OCI-LY3 (cell line): ENCODE results near the gene CPHXL2.

Experiments
- H2AFZ ChIP-seq: fragments of 200-600, 300-600 bp; shearing (Covaris generic); 2 replicates; pipeline ENCODE4 v1.6.0; 2014; ENCODE audit warnings: antibody characterized with exemption, low read depth, low read length
- H3K27ac ChIP-seq: fragments of 200-600, 300-600 bp; sonication (generic); 2 replicates; pipeline ENCODE4 v1.5.1; 2014; ENCODE audit warnings: mild to moderate bottlenecking, low read length, moderate library complexity, mixed read lengths
- H3K27me3 ChIP-seq: fragments of 200-600, 300-600 bp; sonication (generic); 2 replicates; pipeline ENCODE4 v1.6.1; 2014; ENCODE audit warnings: low read depth, low read length, mixed read lengths
- H3K36me3 ChIP-seq: fragments of 200-600, 300-600 bp; sonication (generic); replicated peaks from 2 replicates; pipeline ENCODE3; 2014; ENCODE audit warnings: low read depth, low read length, mixed read lengths
- H3K4me1 ChIP-seq: fragments of 300-600, 200-600 bp; sonication (generic); 2 replicates; pipeline ENCODE4 v1.6.1; 2014; ENCODE audit warnings: low read length, mixed read lengths
- H3K4me2 ChIP-seq: fragments of 200-600, 300-600 bp; sonication (generic); 2 replicates; pipeline ENCODE4 v1.6.1; 2014; ENCODE audit warnings: low read length, mixed read lengths
- H3K4me3 ChIP-seq: fragments of 300-600, 200-600 bp; sonication (generic); 2 replicates; pipeline ENCODE4 v1.5.1; 2014; ENCODE audit warnings: antibody characterized with exemption, mild to moderate bottlenecking, low read length, moderate library complexity
- H3K79me2 ChIP-seq: fragments of 300-600, 200-600 bp; shearing (Covaris generic); 2 replicates; pipeline ENCODE4 v1.6.1; 2014; ENCODE audit warnings: mild to moderate bottlenecking, low read length, mixed read lengths
- H3K9ac ChIP-seq: fragments of 300-600, 200-600 bp; shearing (Covaris generic); 2 replicates; pipeline ENCODE4 v1.6.0; 2014; ENCODE audit warnings: mild to moderate bottlenecking, low read length, moderate library complexity
- H3K9me3 ChIP-seq: fragments of 200-600, 300-600 bp; shearing (Covaris generic); 2 replicates; pipeline ENCODE4 v1.6.1; 2014; ENCODE audit warnings: low read length, mixed read lengths; ENCODE audit not compliant: insufficient read depth
- H4K20me1 ChIP-seq: fragments of 200-600, 300-600 bp; sonication (generic); 2 replicates; pipeline ENCODE4 v1.6.1; 2016; ENCODE audit warnings: low read length, mixed read lengths; ENCODE audit not compliant: insufficient read depth
- CTCF ChIP-seq: fragments of 200-600, 300-600 bp; sonication (generic); IDR thresholded peaks from 2 replicates; pipeline ENCODE4 v1.5.1; 2014; ENCODE audit warnings: antibody characterized with exemption, low read length, low read depth
- EZH2phosphoT487 ChIP-seq: fragments of 200-600 bp; shearing (Covaris generic); IDR thresholded peaks from 2 replicates; pipeline ENCODE4 v1.6.1; 2018; ENCODE audit warnings: antibody characterized with exemption, mixed run types, low read depth

Gene CPHXL2

DNA sequence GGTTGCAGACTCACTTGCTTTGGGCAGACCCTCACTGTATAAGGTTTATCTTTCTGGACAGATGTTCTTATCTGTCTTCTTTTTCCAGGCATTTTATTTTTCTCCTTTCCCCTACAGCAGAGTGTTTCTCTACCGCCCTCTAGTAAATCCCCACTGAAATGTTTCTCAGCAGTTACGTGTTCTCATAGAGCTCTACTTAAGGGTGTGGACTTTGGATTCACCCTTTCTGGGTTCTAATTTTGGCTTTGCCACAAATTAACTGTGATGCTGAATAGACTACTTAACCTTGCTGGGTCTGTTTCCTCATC is 55.7 kb downstream of the CPHXL2 start:
- Histone ChIP-seq H3K4me3 (no peak overlapping the region), H3K4me1 (peaks cover 28% of the 10 kb centered on the region), H3K27me3 (no peaks in the 10 kb centered on the region), H3K79me2 (peaks cover 13% of the 10 kb centered on the region), H3K27ac (no peak overlapping the region), H4K20me1 (no peaks in the 10 kb centered on the region), H2AFZ (no peak overlapping the region), H3K9ac (no peak overlapping the region), H3K4me2 (no peak overlapping the region), H3K9me3 (no peaks in the 10 kb centered on the region), H3K36me3 (peaks cover 31% of the 10 kb centered on the region)
- TF ChIP-seq CTCF, result peak; percentile 62
- TF ChIP-seq EZH2phosphoT487, result no peak

DNA sequence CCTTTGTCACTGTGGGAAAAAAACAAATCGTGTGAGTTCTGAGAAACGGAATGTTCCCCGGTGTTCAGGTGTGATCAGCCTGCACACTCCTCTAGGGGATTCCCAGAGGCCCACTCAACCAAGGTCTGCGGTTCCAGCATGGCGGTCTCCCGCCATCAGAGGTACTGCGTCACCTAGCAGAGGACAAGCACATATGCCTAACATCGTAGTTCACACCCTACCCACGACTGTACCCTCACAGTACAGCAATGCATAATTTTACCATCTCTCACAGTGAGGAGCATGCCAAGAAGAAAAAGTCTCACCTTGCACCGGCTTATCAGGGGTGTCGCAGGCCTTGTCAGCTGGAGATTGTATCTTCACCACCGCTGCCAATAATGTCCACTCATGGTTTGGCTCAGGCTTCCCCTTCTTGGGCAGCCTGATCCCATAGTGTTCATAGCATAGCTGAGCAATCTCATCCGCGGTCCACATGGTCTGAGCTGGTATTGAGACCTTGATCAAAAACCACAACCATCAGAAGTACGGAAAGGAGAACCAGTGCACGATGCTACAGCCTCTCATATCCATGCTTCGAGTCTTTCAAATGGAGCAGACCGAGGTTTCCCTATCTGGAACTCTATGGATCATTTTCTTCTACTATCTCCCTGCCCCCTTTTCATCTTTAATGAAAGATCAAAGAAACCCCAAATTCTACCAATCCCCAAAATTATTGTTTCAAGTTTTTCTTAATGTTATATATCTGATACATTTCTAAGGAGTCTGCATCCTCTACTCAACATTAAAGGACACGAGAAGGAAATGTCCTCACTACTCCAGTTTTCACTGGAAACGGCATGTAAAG is 56.3 kb downstream of the CPHXL2 start:
- H3K27me3 ChIP-seq, result no peaks in the 10 kb centered on the region
- H3K4me1 ChIP-seq, result peaks cover 33% of the 10 kb centered on the region
- no peaks in the 10 kb centered on the region for H3K9me3 ChIP-seq
- peaks cover 13% of the 10 kb centered on the region for H3K79me2 ChIP-seq
- H4K20me1 ChIP-seq, result no peaks in the 10 kb centered on the region
- no peak overlapping the region for H3K27ac ChIP-seq
- H2AFZ ChIP-seq, result no peak overlapping the region
- H3K4me2 ChIP-seq, result no peak overlapping the region
- H3K36me3 ChIP-seq, result peaks cover 29% of the 10 kb centered on the region
- H3K4me3 ChIP-seq, result no peak overlapping the region
- no peak overlapping the region for H3K9ac ChIP-seq
- TF ChIP-seq CTCF, result no peak
- no peak for TF ChIP-seq EZH2phosphoT487

- Histone ChIP-seq H3K4me1 (peaks cover 33% of the 10 kb centered on the region), H3K27ac (no peak overlapping the region), H3K4me2 (no peak overlapping the region), H3K27me3 (no peaks in the 10 kb centered on the region), H4K20me1 (no peaks in the 10 kb centered on the region), H3K9ac (no peak overlapping the region), H3K79me2 (peaks cover 13% of the 10 kb centered on the region), H3K4me3 (no peak overlapping the region), H3K9me3 (no peaks in the 10 kb centered on the region), H3K36me3 (peaks cover 34% of the 10 kb centered on the region), H2AFZ (no peak overlapping the region)
- no peak for TF ChIP-seq CTCF
- no peak for TF ChIP-seq EZH2phosphoT487
Observed at GRCh38 chr16:75618780-75619179, 58.0 kb downstream of the CPHXL2 start.

DNA sequence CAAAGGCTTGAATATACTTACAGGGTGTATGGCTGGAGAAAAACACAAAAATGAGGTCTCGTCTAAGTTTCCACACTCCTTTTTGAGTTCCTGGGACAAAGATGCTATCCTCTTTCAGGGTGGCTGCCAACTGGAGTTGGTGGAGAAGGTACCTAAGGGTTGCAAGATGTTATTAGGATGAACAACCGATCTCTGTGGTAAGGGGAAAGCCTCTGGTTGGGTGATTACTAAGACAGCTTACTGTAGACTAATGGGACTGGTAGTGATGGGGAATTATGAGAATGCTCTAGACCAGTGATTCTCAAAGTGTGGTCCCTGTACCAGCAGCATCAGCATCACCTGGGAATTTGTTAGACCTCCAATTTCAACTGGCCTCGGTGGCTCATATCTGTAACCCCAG is 59.7 kb downstream of the CPHXL2 start:
- Histone ChIP-seq H3K27me3 (no peaks in the 10 kb centered on the region), H3K36me3 (peaks cover 43% of the 10 kb centered on the region)
- TF ChIP-seq EZH2phosphoT487 (no peak), CTCF (no peak)

More for the DNA sequence above, 59.7 kb downstream of the CPHXL2 start:
- H3K4me1 ChIP-seq, result peaks cover 27% of the 10 kb centered on the region
- no peak overlapping the region for H2AFZ ChIP-seq
- H4K20me1 ChIP-seq, result no peaks in the 10 kb centered on the region
- peak overlapping the region; percentile 23; the same call in 1 of the 2 replicates for H3K4me3 ChIP-seq
- peaks cover 6% of the 10 kb centered on the region for H3K79me2 ChIP-seq
- H3K9ac ChIP-seq, result peak overlapping the region; percentile 12; the same call in 1 of the 2 replicates
- no peaks in the 10 kb centered on the region for H3K9me3 ChIP-seq
- H3K4me2 ChIP-seq, result peak overlapping the region; percentile 59
- H3K27ac ChIP-seq, result peak overlapping the region; percentile 63
